Pancreas (tissue), 10 donors: ENCODE data around the gene C1QA. TPM values are rescaled to one million over a fixed set of nuclear protein-coding genes. Genes with fewer than 3 reads are reported as not detected.

Source experiments
- ATAC-seq, 4 donors: fragments of 200-7000 bp; cut with Tn5 transposase; one replicate each; pipeline versions ENCODE4 v1.8.0 to v1.9.1; 2020; ENCODE audit warnings: mild to moderate bottlenecking in 4 of 4, moderate library complexity in 4 of 4
- DNase-seq, 6 donors: peaks; one replicate each; pipeline ENCODE4 v3.0.0-alpha.2; 2020
- FAIRE-seq: peaks from 2 replicates; lab custom pipeline; 2012; peaks lifted over from hg19 to GRCh38; lab: Jason Lieb, UNC
- H3K27ac ChIP-seq, 4 donors: fragments of 200-600 bp; sonication (generic); 1 replicate in 3 of 4; 2 replicates in 1 of 4; pipeline versions ENCODE4 v1.5.0 to v1.8.0; 2020
- H3K27me3 ChIP-seq, 4 donors: fragments of 200-600 bp; one replicate each; pipeline ENCODE4 v1.8.0; 2021
- H3K36me3 ChIP-seq, 3 donors: fragments of 200-600 bp; sonication (generic) in 1 of 3; one replicate each; pipeline versions ENCODE4 v1.5.0 to v1.8.0; 2020 to 2021
- H3K4me1 ChIP-seq, 3 donors: fragments of 200-600 bp; one replicate each; pipeline ENCODE4 v1.8.0; 2021
- H3K4me3 ChIP-seq, 4 donors: fragments of 200-600 bp; sonication (generic) in 2 of 4; one replicate each; pipeline versions ENCODE4 v1.5.0 to v1.8.0; 2020 to 2021
- H3K9me3 ChIP-seq, 4 donors: fragments of 200-600 bp; one replicate each; pipeline ENCODE4 v1.8.0; 2021
- WGBS, 2 donors: extraction: QIAGEN DNeasy Blood & Tissue Kit; methylation state at CpG; one replicate each; pipeline ENCODE4 v1.1.7; 2013; 5-methylcytosine and 5-hydroxymethylcytosine counted together
- intact Hi-C, 3 donors: fragments of 100-400 bp; cut with DNase I; formaldehyde crosslinking; loops; one replicate each; pipeline versions ENCODE4 v1.11.1 to v1.14.2; 2022
- polyA plus RNA-seq, 2 donors: library from polyadenylated mRNA; stranded (reverse); fragments of 200-250 nt; gene quantifications; one replicate each; pipeline ENCODE4 v1.2.3, GENCODE V29; 2013
- total RNA-seq, 6 donors: library from RNA; stranded (reverse); fragmentation: NEBNext Ultra II Directional in 4 of 6; extraction: Animal tissue kit (Norgen Biotek cat#: 25700) in 4 of 6; gene quantifications; one replicate each; pipeline versions ENCODE4 v1.2.1 to v1.2.4, GENCODE V29; 2021 to 2023
- TF ChIP-seq, protein P1 (sequence below), 4 donors: fragments of 200-600 bp; sonication (generic) in 3 of 4; IDR thresholded peaks; one replicate each; pipeline versions ENCODE4 v1.5.0 to v1.8.0; 2021; ENCODE audit warnings: antibody characterized with exemption in 4 of 4
- donor health status: healthy with polysubstance abuse.
- donor health status: DM: no; HTN: no; CAD: no; lungs with moderate emphysema.
- donor health status: DM: no; HTN: no; CAD: no.
- donor health status: control.
- donor health status: control.
- donor health status: Bipolar disorder and iron deficiency.
- donor health status: DM: yes; HTN: yes; CAD: no.
- donor health status: DM: no; HTN: no; CAD: no.
- donor health status: DM: no; HTN: no; CAD: no.
- donor health status: DM: yes; HTN: yes; CAD: no.

The C1QA gene
- total and polyA plus RNA-seq, 8 donors, result 3.3 to 115 (median 19.0) TPM

- FAIRE-seq, result no peak
- WGBS, 2 donors, result 58 to 73% methylated on average over 2 of the region's 2 CpGs
- Histone ChIP-seq H3K4me3 (no peak overlapping the region), H3K4me1 (no peaks in the 10 kb centered on the region), H3K27ac (no peak overlapping the region), H3K27me3 (no peaks in the 10 kb centered on the region), H3K9me3 (no peaks in the 10 kb centered on the region), H3K36me3 (no peaks in the 10 kb centered on the region)
- TF ChIP-seq, protein P1, sequence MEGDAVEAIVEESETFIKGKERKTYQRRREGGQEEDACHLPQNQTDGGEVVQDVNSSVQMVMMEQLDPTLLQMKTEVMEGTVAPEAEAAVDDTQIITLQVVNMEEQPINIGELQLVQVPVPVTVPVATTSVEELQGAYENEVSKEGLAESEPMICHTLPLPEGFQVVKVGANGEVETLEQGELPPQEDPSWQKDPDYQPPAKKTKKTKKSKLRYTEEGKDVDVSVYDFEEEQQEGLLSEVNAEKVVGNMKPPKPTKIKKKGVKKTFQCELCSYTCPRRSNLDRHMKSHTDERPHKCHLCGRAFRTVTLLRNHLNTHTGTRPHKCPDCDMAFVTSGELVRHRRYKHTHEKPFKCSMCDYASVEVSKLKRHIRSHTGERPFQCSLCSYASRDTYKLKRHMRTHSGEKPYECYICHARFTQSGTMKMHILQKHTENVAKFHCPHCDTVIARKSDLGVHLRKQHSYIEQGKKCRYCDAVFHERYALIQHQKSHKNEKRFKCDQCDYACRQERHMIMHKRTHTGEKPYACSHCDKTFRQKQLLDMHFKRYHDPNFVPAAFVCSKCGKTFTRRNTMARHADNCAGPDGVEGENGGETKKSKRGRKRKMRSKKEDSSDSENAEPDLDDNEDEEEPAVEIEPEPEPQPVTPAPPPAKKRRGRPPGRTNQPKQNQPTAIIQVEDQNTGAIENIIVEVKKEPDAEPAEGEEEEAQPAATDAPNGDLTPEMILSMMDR (IDR thresholded peaks at IDR 0.05), result no peak
- no peak for ATAC-seq
- intact Hi-C loops, result no loop called here
- no peak for DNase-seq
These were observed 20.5 kb upstream of the C1QA start for GRCh38 chr1:22615886-22616285.

GRCh38 chr1:22616571-22616970 lies 19.9 kb upstream of the C1QA start:
- WGBS, 2 donors, result 47 to 49% methylated on average over 11 of the region's 11 CpGs
- no peaks in the 10 kb centered on the region for H3K4me1 ChIP-seq
- H3K4me3 ChIP-seq, result no peak overlapping the region
- FAIRE-seq (no peak), ATAC-seq (no peak), DNase-seq (no peak)
- no peak overlapping the region for H3K27ac ChIP-seq
- TF ChIP-seq, protein P1 (IDR thresholded peaks at IDR 0.05), result no peak
- no peaks in the 10 kb centered on the region for H3K36me3 ChIP-seq
- intact Hi-C loops, result no loop called here
- H3K9me3 ChIP-seq, result no peaks in the 10 kb centered on the region
- H3K27me3 ChIP-seq, result no peaks in the 10 kb centered on the region

GRCh38 chr1:22618056-22618455 lies 18.4 kb upstream of the C1QA start:
- intact Hi-C loops, result no loop called here
- DNase-seq (no peak), ATAC-seq (no peak), FAIRE-seq (no peak)
- no peaks in the 10 kb centered on the region for H3K4me1 ChIP-seq
- no peaks in the 10 kb centered on the region for H3K36me3 ChIP-seq
- H3K9me3 ChIP-seq, result no peaks in the 10 kb centered on the region
- H3K27ac ChIP-seq, result no peak overlapping the region
- TF ChIP-seq, protein P1 (IDR thresholded peaks at IDR 0.05), result no peak
- no peaks in the 10 kb centered on the region for H3K27me3 ChIP-seq
- 40 to 41% methylated on average over 16 of the region's 16 CpGs for WGBS, 2 donors
- H3K4me3 ChIP-seq, result no peak overlapping the region

- H3K27me3 ChIP-seq, result no peaks in the 10 kb centered on the region
- ATAC-seq, result no peak
These were observed 17.2 kb upstream of the C1QA start for GRCh38 chr1:22619252-22619651.

GRCh38 chr1:22619798-22620197 lies 16.6 kb upstream of the C1QA start:
- Histone ChIP-seq H3K27ac (no peak overlapping the region), H3K36me3 (no peaks in the 10 kb centered on the region), H3K4me1 (no peaks in the 10 kb centered on the region), H3K4me3 (no peak overlapping the region), H3K27me3 (no peaks in the 10 kb centered on the region), H3K9me3 (no peaks in the 10 kb centered on the region)
- WGBS, 2 donors, result 48 to 57% methylated on average over 12 of the region's 12 CpGs
- intact Hi-C loops, result no loop called here
- no peak for ATAC-seq
- DNase-seq, result no peak
- FAIRE-seq, result no peak
- TF ChIP-seq, protein P1 (IDR thresholded peaks at IDR 0.05), result no peak

More at GRCh38 chr1:22619252-22619651, 17.2 kb upstream of the C1QA start:
- Histone ChIP-seq H3K27ac (no peak overlapping the region), H3K4me3 (no peak overlapping the region), H3K36me3 (no peaks in the 10 kb centered on the region), H3K9me3 (no peaks in the 10 kb centered on the region), H3K4me1 (no peaks in the 10 kb centered on the region)
- intact Hi-C loops, result no loop called here
- FAIRE-seq (no peak), DNase-seq (no peak)
- TF ChIP-seq, protein P1 (IDR thresholded peaks at IDR 0.05), result no peak
- 67 to 73% methylated on average over 7 of the region's 7 CpGs for WGBS, 2 donors
